Ovary (tissue), 9 donors: ENCODE data around the gene PDE3A. TPM values are rescaled to one million over a fixed set of nuclear protein-coding genes. Genes with fewer than 3 reads are reported as not detected.

Experiments used
- DNase-seq, 5 donors: peaks; one replicate each; pipeline ENCODE4 v3.0.0-alpha.2; 2019 to 2020
- H3K27ac ChIP-seq, 2 donors: fragments of 200-600 bp; one replicate each; pipeline versions ENCODE4 v1.5.1 to v1.8.0; 2019 to 2022
- H3K27me3 ChIP-seq: fragments of 200-600 bp; one replicate; pipeline ENCODE4 v1.8.0; 2022
- H3K36me3 ChIP-seq: fragments of 200-600 bp; sonication (generic); one replicate; pipeline ENCODE4 v1.5.1; 2019
- H3K4me1 ChIP-seq: one replicate; pipeline ENCODE4 v1.8.1; 2013; ENCODE audit warnings: mild to moderate bottlenecking, moderate library complexity; ENCODE audit not compliant: insufficient read depth
- H3K4me3 ChIP-seq: fragments of 200-600 bp; sonication (generic); one replicate; pipeline ENCODE4 v1.5.1; 2017
- H3K9me3 ChIP-seq, 2 donors: fragments of 200-600 bp in 1 of 2; sonication (generic) in 1 of 2; one replicate each; pipeline versions ENCODE4 v1.5.1 to v1.8.1; 2013 to 2019; ENCODE audit warnings: mild to moderate bottlenecking in 1 of 2, moderate library complexity in 1 of 2
- CTCF ChIP-seq, 3 donors: fragments of 450-650 bp in 2 of 3; fragments of 200-600 bp in 1 of 3; IDR thresholded peaks; one replicate each; pipeline versions ENCODE4 v1.5.1 to v1.8.0; 2016 to 2022; ENCODE audit warnings: antibody characterized with exemption in 3 of 3, mild to moderate bottlenecking in 1 of 3
- EP300 ChIP-seq: sonication (generic); formaldehyde crosslinking; IDR thresholded peaks from one replicate; pipeline ENCODE4 v1.6.1; 2017; ENCODE audit warnings: antibody characterized with exemption
- POLR2A ChIP-seq: fragments of 450-650 bp; IDR thresholded peaks from one replicate; pipeline ENCODE4 v1.6.1; 2017; ENCODE audit warnings: antibody characterized with exemption, mild to moderate bottlenecking, moderate library complexity
- WGBS, 3 donors: extraction: QIAGEN DNeasy Blood & Tissue Kit in 1 of 3; methylation state at CpG; one replicate each; pipeline versions ENCODE4 v1.1.5 to v1.1.7; 2013 to 2017; 5-methylcytosine and 5-hydroxymethylcytosine counted together
- intact Hi-C, 4 donors: fragments of 100-400 bp; cut with DNase I; formaldehyde crosslinking; loops; one replicate each; pipeline versions ENCODE4 v1.11.0 to v1.15.1; 2022 to 2023
- polyA plus RNA-seq, 2 donors: library from polyadenylated mRNA; stranded (reverse); fragments of 200-250 nt in 1 of 2; fragments of 350-450 nt in 1 of 2; fragmentation: Illumina TruSeq in 1 of 2; extraction: RNeasy Lipid Tissue Mini Kit (QIAGEN cat#74804) in 1 of 2; gene quantifications; one replicate each; pipeline ENCODE4 v1.2.3, GENCODE V29; 2013 to 2014
- total RNA-seq, 7 donors: library from RNA; depleted of rRNA in 2 of 7; stranded (reverse); fragments of >200 nt in 2 of 7; fragmentation: NEBNext Ultra II Directional in 3 of 7; extraction: Animal tissue kit (Norgen Biotek cat#: 25700) in 3 of 7; gene quantifications; one replicate each; pipeline versions ENCODE4 v1.1.0 to v1.2.4, GENCODE V29; 2016 to 2023
- donor health status: DM: no; HTN: no; CAD: no; lungs with moderate emphysema.
- donor health status: DM: no; HTN: no; CAD: no.
- donor health status: Bipolar disorder and iron deficiency.
- donor health status: DM: yes; HTN: yes; CAD: no.
- donor health status: DM: no; HTN: no; CAD: no.
- donor health status: DM: yes; HTN: yes; CAD: no.

PDE3A gene
- total and polyA plus RNA-seq, 9 donors = 3.7 to 15.2 (median 7.1) TPM

DNA sequence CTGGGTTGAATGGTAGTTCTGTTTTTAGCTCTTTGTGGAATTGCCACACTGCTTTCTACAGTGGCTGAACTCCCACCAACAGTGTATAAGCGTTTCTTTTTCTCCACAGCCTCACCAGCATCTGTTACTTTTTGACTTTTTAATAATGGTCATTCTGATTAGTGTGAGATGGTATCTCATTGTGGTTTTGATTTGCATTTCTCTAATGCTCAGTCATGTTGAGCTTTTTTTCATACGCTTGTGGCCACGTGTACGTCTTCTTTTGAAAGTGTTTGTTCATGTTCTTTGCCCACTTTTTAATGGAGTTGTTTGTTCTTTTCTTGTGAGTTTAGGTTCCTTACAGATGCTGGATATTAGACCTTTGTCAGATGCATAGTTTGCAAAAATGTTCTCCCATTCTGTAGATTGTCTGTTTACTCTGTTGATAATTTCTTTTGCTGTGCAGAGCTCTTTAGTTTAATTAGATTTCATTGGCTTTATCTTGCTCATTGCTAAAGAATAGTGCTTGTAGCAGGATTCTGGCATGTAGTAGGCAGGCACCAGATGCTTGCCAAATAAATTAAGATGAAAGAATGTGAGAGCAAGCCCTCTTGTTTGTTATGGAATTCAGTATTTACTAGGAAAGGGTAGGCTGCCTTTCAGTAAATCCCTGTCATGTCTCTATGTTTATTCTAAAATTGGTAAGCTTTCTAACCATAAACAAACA lies 86.8 kb downstream of the PDE3A start:
- H3K4me3 ChIP-seq = no peak overlapping the region
- 61 to 76% (median 73%) methylated on average over 4 of the region's 4 CpGs for WGBS, 3 donors
- no peaks in the 10 kb centered on the region for H3K36me3 ChIP-seq

GRCh38 chr12:20457582-20457981 lies 89.2 kb downstream of the PDE3A start:
- WGBS, 3 donors = 93 to 97% (median 94%) methylated on average over 2 of the region's 2 CpGs
- Histone ChIP-seq H3K36me3 (no peaks in the 10 kb centered on the region), H3K4me1 (no peaks in the 10 kb centered on the region), H3K4me3 (no peak overlapping the region), H3K27me3 (no peaks in the 10 kb centered on the region), H3K9me3 (no peaks in the 10 kb centered on the region), H3K27ac (no peak overlapping the region)
- intact Hi-C loops = no loop called here
- no peak for DNase-seq
- TF ChIP-seq CTCF (IDR thresholded peaks at IDR 0.05) (no peak), EP300 (no peak), POLR2A (no peak)

More for the DNA sequence above, 86.8 kb downstream of the PDE3A start:
- DNase-seq = no peak
- Histone ChIP-seq H3K4me1 (no peaks in the 10 kb centered on the region), H3K27me3 (no peaks in the 10 kb centered on the region), H3K9me3 (no peaks in the 10 kb centered on the region), H3K27ac (no peak overlapping the region)
- TF ChIP-seq EP300 (no peak), POLR2A (no peak), CTCF (IDR thresholded peaks at IDR 0.05) (no peak)
- intact Hi-C loops = no loop called here

DNA sequence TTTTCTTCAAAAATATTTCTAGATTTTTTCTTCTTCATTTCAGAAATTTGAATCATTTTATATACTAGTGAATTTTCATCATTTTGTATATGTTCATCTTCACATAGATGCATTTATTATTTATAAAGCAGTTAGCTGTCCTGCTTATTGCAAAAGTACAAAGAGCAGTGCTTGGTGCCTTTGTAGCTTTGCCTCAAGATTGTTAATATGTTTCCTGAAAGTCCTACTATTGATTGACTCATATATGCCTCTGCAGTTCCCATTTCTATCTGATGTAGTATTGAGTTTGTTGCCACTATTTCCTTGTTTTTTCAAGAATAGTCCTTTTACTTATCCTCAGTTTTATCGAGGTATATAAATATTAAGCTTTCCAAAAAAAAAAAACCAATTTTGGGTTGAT lies 89.7 kb downstream of the PDE3A start:
- H3K27ac ChIP-seq = no peak overlapping the region
- H3K27me3 ChIP-seq = no peaks in the 10 kb centered on the region
- H3K4me3 ChIP-seq = no peak overlapping the region
- H3K9me3 ChIP-seq = no peaks in the 10 kb centered on the region
- WGBS, 3 donors = 83 to 92% (median 91%) methylated on average over 1 of the region's 1 CpG
- intact Hi-C loops = no loop called here
- H3K4me1 ChIP-seq = no peaks in the 10 kb centered on the region
- no peak for DNase-seq
- H3K36me3 ChIP-seq = no peaks in the 10 kb centered on the region
- TF ChIP-seq POLR2A (no peak), EP300 (no peak), CTCF (IDR thresholded peaks at IDR 0.05) (no peak)

DNA sequence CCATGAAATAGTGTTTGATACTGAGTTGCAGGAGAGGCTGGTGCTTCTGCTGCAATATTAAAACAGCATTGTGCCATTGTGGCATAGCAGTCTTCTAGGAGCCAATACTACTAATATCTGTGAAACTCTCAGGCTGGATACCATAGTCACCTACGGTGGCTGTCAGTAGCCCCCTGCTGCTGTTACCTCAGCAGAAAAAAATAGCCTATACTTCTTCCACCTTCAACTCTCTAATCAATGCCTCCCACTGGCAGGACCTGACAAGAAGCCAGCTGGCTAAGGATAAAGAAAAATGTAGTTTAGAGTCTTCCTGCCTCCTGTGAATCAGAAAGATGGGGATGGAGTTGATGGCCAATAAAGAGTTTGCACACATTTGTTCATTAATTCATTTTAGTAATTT lies 91.6 kb downstream of the PDE3A start:
- no peaks in the 10 kb centered on the region for H3K36me3 ChIP-seq
- no peak for DNase-seq
- no peak overlapping the region for H3K27ac ChIP-seq
- no peak overlapping the region for H3K4me3 ChIP-seq
- WGBS, 3 donors = 77 to 86% (median 80%) methylated on average over 1 of the region's 1 CpG
- H3K9me3 ChIP-seq = no peaks in the 10 kb centered on the region
- H3K4me1 ChIP-seq = no peaks in the 10 kb centered on the region
- H3K27me3 ChIP-seq = no peaks in the 10 kb centered on the region
- intact Hi-C loops = loop anchor here in 1 of 4 donors (10.0 kb wide), 1 partner anchor 145 kb away; no protein-coding TSS in a partner anchor
- TF ChIP-seq EP300 (no peak), POLR2A (no peak), CTCF (IDR thresholded peaks at IDR 0.05) (no peak)
